ENCODE measurements around the gene SGCD.

GRCh38 chr5:156438076-156438475, 111.1 kb downstream of the SGCD start:
- TF ChIP-seq CTCF (IDR thresholded peaks at IDR 0.05) = no peak
- no peak for TF ChIP-seq EP300 (IDR thresholded peaks at IDR 0.05)
